WTC11 (cell line): Measurements from ENCODE around the gene APBA3. TPM values are rescaled to one million over a fixed set of nuclear protein-coding genes. Genes with fewer than 3 reads are reported as not detected.

Experiments
- ATAC-seq: fragments of 200-7000 bp; cut with Tn5 transposase; 2 replicates; pipeline ENCODE4 v1.10.0; 2021; ENCODE audit warnings: mild to moderate bottlenecking, moderate library complexity
- CTCF ChIA-PET: fragments of 300-600 bp; sonication (Branson Sonifier 250); formaldehyde crosslinking; loops from one replicate; lab custom pipeline; 2021; ENCODE audit warnings: antibody characterized with exemption; lab: Charles Lee
- POLR2A ChIA-PET: fragments of 350-600 bp; sonication (Branson Sonifier 250); formaldehyde crosslinking; loops from one replicate; lab custom pipeline; 2021; ENCODE audit warnings: antibody characterized with exemption; lab: Charles Lee
- DNase-seq: peaks from one replicate; pipeline ENCODE4 v3.0.0; 2021; ENCODE audit warnings: low spot score
- H3K27ac Mint-ChIP-seq: 2 replicates; pipeline ENCODE4 v1.8.0; 2021; ENCODE audit warnings: mixed read lengths
- H3K27me3 Mint-ChIP-seq: 2 replicates; pipeline ENCODE4 v1.8.0; 2021; ENCODE audit warnings: low read depth, mild to moderate bottlenecking, moderate library complexity, mixed read lengths
- H3K36me3 Mint-ChIP-seq: 2 replicates; pipeline ENCODE4 v1.8.0; 2021; ENCODE audit warnings: mixed read lengths
- H3K4me1 Mint-ChIP-seq: 2 replicates; pipeline ENCODE4 v1.8.0; 2022; ENCODE audit warnings: mixed read lengths
- H3K4me3 Mint-ChIP-seq: 2 replicates; pipeline ENCODE4 v1.8.0; 2021; ENCODE audit warnings: mild to moderate bottlenecking, moderate library complexity, mixed read lengths
- H3K9me3 Mint-ChIP-seq: 2 replicates; pipeline ENCODE4 v1.8.0; 2021; ENCODE audit warnings: mixed read lengths
- AR ChIP-seq: fragments of 250-450 bp; sonication (Bioruptor Pico); IDR thresholded peaks from 2 replicates; pipeline ENCODE4 v1.9.0; 2021; ENCODE audit warnings: mild to moderate bottlenecking
- CBFB ChIP-seq: sonication (generic); formaldehyde crosslinking; IDR thresholded peaks from 2 replicates; pipeline ENCODE4 v1.8.1; 2022; ENCODE audit warnings: mild to moderate bottlenecking, low read depth, missing genetic modification reagents
- FOXJ3 ChIP-seq: sonication (generic); formaldehyde crosslinking; IDR thresholded peaks from 2 replicates; pipeline ENCODE4 v1.9.0; 2021; ENCODE audit warnings: missing genetic modification reagents, mild to moderate bottlenecking, borderline replicate concordance
- FOXK1 ChIP-seq: sonication (generic); formaldehyde crosslinking; IDR thresholded peaks from 2 replicates; pipeline ENCODE4 v1.8.0; 2022; ENCODE audit warnings: mild to moderate bottlenecking, moderate library complexity, missing genetic modification reagents
- HMGA2 ChIP-seq: fragments of 250-450 bp; sonication (Bioruptor Pico); IDR thresholded peaks from 2 replicates; pipeline ENCODE4 v1.4.0; 2021; ENCODE audit warnings: mild to moderate bottlenecking, moderate library complexity
- IRF2 ChIP-seq: sonication (generic); formaldehyde crosslinking; IDR thresholded peaks from 2 replicates; pipeline ENCODE4 v1.8.0; 2022; ENCODE audit warnings: low read depth, missing genetic modification reagents, borderline replicate concordance
- NFYB ChIP-seq: sonication (generic); formaldehyde crosslinking; conservative IDR thresholded peaks from 2 replicates; pipeline ENCODE4 v1.8.0; 2022; ENCODE audit warnings: low read depth, missing genetic modification reagents
- NR3C1 ChIP-seq: sonication (generic); formaldehyde crosslinking; conservative IDR thresholded peaks from 2 replicates; pipeline ENCODE4 v1.8.1; 2023; ENCODE audit warnings: low read depth, mild to moderate bottlenecking, missing genetic modification reagents
- OVOL2 ChIP-seq: fragments of 250-450 bp; sonication (Bioruptor Pico); IDR thresholded peaks from 2 replicates; pipeline ENCODE4 v1.9.0; 2021; ENCODE audit warnings: mild to moderate bottlenecking, borderline replicate concordance
- PRRX2 ChIP-seq: fragments of 250-450 bp; sonication (Bioruptor Pico); IDR thresholded peaks from 2 replicates; pipeline ENCODE4 v1.8.0; 2021; ENCODE audit warnings: mild to moderate bottlenecking
- TCF7 ChIP-seq: sonication (generic); formaldehyde crosslinking; IDR thresholded peaks from 2 replicates; pipeline ENCODE4 v1.8.0; 2022; ENCODE audit warnings: mild to moderate bottlenecking, low read depth, missing genetic modification reagents, moderate library complexity
- USF2 ChIP-seq: sonication (generic); formaldehyde crosslinking; IDR thresholded peaks from 2 replicates; pipeline ENCODE4 v1.8.1; 2023; ENCODE audit warnings: mild to moderate bottlenecking, missing genetic modification reagents, moderate library complexity
- ZBTB21 ChIP-seq: sonication (generic); formaldehyde crosslinking; IDR thresholded peaks from 2 replicates; pipeline ENCODE4 v1.8.1; 2023; ENCODE audit warnings: mild to moderate bottlenecking, missing genetic modification reagents, borderline replicate concordance
- ZNF121 ChIP-seq: sonication (generic); formaldehyde crosslinking; IDR thresholded peaks from 2 replicates; pipeline ENCODE4 v1.8.0; 2023; ENCODE audit warnings: missing genetic modification reagents
- ZNF232 ChIP-seq: sonication (generic); formaldehyde crosslinking; IDR thresholded peaks from 2 replicates; pipeline ENCODE4 v1.8.0; 2022; ENCODE audit warnings: mild to moderate bottlenecking, missing genetic modification reagents
- ZNF416 ChIP-seq: fragments of 250-450 bp; sonication (Bioruptor Pico); IDR thresholded peaks from 2 replicates; pipeline ENCODE4 v1.9.0; 2021; ENCODE audit warnings: mild to moderate bottlenecking, inconsistent platforms
- ZNF532 ChIP-seq: fragments of 250-450 bp; sonication (Bioruptor Pico); IDR thresholded peaks from 2 replicates; pipeline ENCODE4 v1.9.0; 2021; ENCODE audit warnings: mild to moderate bottlenecking, borderline replicate concordance
- ZNF671 ChIP-seq: fragments of 250-450 bp; sonication (Bioruptor Pico); IDR thresholded peaks from 2 replicates; pipeline ENCODE4 v1.8.0; 2021; ENCODE audit warnings: mild to moderate bottlenecking
- total RNA-seq: library from RNA; stranded (reverse); gene quantifications from 3 replicates; pipeline ENCODE4 v1.2.3, GENCODE V29; 2021
- TF ChIP-seq, protein P1 (sequence below): sonication (generic); formaldehyde crosslinking; IDR thresholded peaks from 2 replicates; pipeline ENCODE4 v1.8.1; 2022; ENCODE audit warnings: mild to moderate bottlenecking, missing genetic modification reagents, moderate library complexity, borderline replicate concordance

Gene APBA3
- total RNA-seq, 1 experiment from 2014 or later = 27.5 TPM

DNA sequence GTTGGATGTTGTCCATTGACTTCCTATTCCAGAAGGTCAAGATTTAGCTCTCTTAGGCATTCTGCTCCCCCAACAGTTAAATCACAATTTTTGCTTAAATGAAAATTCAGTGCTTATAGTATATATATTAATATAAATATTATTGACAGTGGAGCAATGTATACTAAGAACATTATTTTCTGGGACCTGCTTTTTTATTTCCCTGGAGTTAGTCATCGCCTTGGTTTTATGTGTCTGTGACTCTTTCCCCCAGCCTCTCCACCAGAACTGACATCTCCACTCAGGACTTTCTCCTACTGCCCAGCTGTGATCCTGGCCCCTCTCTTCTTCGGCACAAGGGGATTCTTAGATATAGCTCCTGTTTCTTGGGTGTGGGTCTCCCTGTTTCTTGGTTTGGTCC lies 34.9 kb upstream of the APBA3 start:
- Mint-ChIP-seq H3K4me3 (no peak overlapping the region), H3K36me3 (peaks cover 4% of the 10 kb centered on the region), H3K9me3 (peaks cover 10% of the 10 kb centered on the region), H3K27me3 (peaks cover 21% of the 10 kb centered on the region), H3K4me1 (0 out of 2 replicates have a peak, but pooled peaks cover 4% of the 10 kb centered on the region), H3K27ac (no peak overlapping the region)
- ChIA-PET POLR2A (no interaction called here), CTCF (interaction anchor here (0.6 to 1.2 kb wide), 3 partner anchors 13 to 1478 kb away, joined by 3 to 7 read pairs (median 4); no protein-coding TSS in a partner anchor)
- no peak for DNase-seq
- TF ChIP-seq AR (CRISPR knock-in tag) = no peak
- no peak for TF ChIP-seq NR3C1
- TF ChIP-seq ZNF532 (CRISPR knock-in tag) = no peak
- TF ChIP-seq, protein P1, sequence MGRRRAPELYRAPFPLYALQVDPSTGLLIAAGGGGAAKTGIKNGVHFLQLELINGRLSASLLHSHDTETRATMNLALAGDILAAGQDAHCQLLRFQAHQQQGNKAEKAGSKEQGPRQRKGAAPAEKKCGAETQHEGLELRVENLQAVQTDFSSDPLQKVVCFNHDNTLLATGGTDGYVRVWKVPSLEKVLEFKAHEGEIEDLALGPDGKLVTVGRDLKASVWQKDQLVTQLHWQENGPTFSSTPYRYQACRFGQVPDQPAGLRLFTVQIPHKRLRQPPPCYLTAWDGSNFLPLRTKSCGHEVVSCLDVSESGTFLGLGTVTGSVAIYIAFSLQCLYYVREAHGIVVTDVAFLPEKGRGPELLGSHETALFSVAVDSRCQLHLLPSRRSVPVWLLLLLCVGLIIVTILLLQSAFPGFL (CRISPR knock-in tag) = no peak
- no peak for TF ChIP-seq ZNF671 (CRISPR knock-in tag)
- no peak for ATAC-seq

- Mint-ChIP-seq H3K9me3 (peaks cover 10% of the 10 kb centered on the region), H3K27ac (no peak overlapping the region)
- CTCF ChIA-PET = interaction anchor here (0.8 to 1.9 kb wide), 5 partner anchors 10 to 87 kb away, joined by 3 to 9 read pairs (median 3); partner anchors contain the start of gene ATCAY
- TF ChIP-seq FOXK1 (no peak), USF2 (CRISPR knock-in tag) (no peak)
- TF ChIP-seq, all 79 proteins: peak for 0
- POLR2A ChIA-PET = no interaction called here
- ATAC-seq = no peak
- peaks cover 4% of the 10 kb centered on the region for H3K36me3 Mint-ChIP-seq
- H3K4me1 Mint-ChIP-seq = no peaks in the 10 kb centered on the region
- no peak for DNase-seq
- peaks cover 14% of the 10 kb centered on the region for H3K27me3 Mint-ChIP-seq
- H3K4me3 Mint-ChIP-seq = no peak overlapping the region
Measured at GRCh38 chr19:3793799-3794198, 32.3 kb upstream of the APBA3 start.

- ATAC-seq = no peak
- Mint-ChIP-seq H3K4me1 (no peaks in the 10 kb centered on the region), H3K4me3 (no peak overlapping the region), H3K27me3 (peaks cover 14% of the 10 kb centered on the region), H3K27ac (no peak overlapping the region), H3K36me3 (peaks cover 4% of the 10 kb centered on the region), H3K9me3 (peaks cover 10% of the 10 kb centered on the region)
- CTCF ChIA-PET = interaction anchor here (1.9 kb wide), 1 partner anchor 9 kb away, joined by 6 read pairs; no protein-coding TSS in a partner anchor
- no peak for DNase-seq
- TF ChIP-seq IRF2 (CRISPR knock-in tag) (no peak), PRRX2 (CRISPR knock-in tag) (no peak), ZNF416 (CRISPR knock-in tag) (no peak), ZNF232 (no peak), CBFB (CRISPR knock-in tag) (no peak), NFYB (no peak), ZNF671 (CRISPR knock-in tag) (no peak), TCF7 (no peak), ZNF121 (CRISPR knock-in tag) (no peak), ZBTB21 (no peak), HMGA2 (CRISPR knock-in tag) (no peak), OVOL2 (CRISPR knock-in tag) (no peak), FOXJ3 (no peak)
- TF ChIP-seq, protein P1 (CRISPR knock-in tag) = no peak
- POLR2A ChIA-PET = no interaction called here
Measured at GRCh38 chr19:3792114-3792513, 30.6 kb upstream of the APBA3 start.
